ENCODE data around the gene LGALS7.

LGALS7 gene

DNA sequence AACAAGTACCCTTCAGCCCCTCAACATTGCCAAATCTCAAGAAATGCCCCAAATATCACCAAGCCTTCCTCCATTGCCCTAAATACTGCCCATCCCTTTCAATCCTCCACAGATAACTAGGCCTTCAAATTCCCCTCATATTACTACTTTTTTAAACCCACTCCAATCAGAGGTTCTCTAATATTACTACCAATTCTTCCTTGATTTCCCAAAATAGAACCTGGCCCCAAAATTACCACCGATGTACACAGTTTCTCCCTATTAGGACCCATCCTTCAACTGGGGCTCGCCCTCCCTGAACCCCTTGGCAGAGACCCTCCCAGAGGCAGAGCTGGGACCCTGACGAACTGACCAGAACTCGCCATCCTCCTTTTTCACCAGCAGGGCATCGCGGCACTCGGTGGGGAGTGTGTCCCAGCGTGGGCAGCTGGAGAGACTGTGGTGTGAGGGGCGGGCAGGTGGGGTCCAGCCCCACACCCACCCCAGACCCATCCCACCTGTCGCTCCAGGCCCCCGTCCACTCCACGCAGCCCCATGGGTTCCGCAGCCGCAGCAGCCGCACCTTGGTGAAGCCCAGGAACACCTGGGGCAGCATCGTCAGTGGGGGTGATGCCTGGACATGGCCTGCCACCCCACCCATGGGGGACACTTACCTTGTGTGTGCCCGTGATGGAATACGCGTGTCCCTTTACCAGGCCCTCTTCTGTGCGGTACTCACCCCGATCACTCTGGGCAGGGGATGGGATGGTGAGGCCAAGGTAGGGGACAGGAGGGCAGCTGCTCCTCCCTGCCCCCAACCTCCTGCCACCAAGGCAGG is 35.2 kb downstream of the LGALS7 start:
- no peak for DNase-seq

- no peak for DNase-seq
Measured at GRCh38 chr19:38737281-38737865, 35.9 kb downstream of the LGALS7 start.

GRCh38 chr19:38736413-38737280 is 36.7 kb downstream of the LGALS7 start:
- DNase-seq = peak; percentile 83

DNA sequence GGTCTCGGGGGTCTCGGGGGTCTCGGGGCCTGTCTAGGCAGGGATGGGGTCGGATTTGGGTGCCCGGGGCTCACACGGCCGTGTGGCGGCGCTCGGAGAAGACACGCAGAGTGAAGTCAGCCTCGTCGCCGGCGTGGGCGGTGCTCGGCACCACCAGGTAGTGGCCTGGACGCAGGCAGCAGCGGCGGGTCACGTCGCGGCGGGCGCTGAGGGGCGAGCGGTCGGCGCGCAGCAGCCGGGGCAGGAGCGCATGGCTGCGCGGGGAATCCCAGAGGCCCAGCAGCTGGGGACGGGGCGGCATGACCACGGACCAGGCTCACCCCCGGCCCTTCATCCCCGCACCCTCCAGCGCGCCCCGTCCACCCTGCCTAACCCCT is 37.3 kb downstream of the LGALS7 start:
- peak; percentile 73 for DNase-seq

DNA sequence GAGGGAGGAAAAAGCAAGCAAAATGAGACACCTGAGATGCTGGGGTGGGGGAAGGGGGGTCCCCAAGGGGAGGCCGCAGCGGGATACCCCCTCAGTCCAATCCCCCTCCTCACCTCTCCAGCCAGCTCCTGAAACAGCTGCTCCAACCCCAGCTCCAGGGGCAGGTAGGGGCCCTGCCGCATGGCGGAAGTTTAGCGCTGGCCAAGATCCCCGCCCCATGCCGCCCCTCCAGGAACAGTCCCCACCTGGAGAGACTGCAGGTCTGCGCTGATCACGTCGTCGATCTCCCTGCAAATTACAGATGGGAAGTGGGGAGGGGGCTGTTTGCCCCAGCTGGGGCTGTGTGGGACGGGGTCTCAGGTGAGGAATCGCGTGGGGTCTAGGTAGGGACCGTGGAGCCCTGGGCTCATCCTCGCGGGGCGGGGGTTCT is 38.0 kb downstream of the LGALS7 start:
- DNase-seq = peak; percentile 28

GRCh38 chr19:38734426-38735256 is 38.7 kb downstream of the LGALS7 start:
- peak; percentile 36 for DNase-seq

GRCh38 chr19:38734176-38734425 is 39.2 kb downstream of the LGALS7 start:
- no peak for DNase-seq

- DNase-seq = no peak
Measured at GRCh38 chr19:38733493-38734175, 39.7 kb downstream of the LGALS7 start.

GRCh38 chr19:38733241-38733492 is 40.1 kb downstream of the LGALS7 start:
- DNase-seq = no peak

DNA sequence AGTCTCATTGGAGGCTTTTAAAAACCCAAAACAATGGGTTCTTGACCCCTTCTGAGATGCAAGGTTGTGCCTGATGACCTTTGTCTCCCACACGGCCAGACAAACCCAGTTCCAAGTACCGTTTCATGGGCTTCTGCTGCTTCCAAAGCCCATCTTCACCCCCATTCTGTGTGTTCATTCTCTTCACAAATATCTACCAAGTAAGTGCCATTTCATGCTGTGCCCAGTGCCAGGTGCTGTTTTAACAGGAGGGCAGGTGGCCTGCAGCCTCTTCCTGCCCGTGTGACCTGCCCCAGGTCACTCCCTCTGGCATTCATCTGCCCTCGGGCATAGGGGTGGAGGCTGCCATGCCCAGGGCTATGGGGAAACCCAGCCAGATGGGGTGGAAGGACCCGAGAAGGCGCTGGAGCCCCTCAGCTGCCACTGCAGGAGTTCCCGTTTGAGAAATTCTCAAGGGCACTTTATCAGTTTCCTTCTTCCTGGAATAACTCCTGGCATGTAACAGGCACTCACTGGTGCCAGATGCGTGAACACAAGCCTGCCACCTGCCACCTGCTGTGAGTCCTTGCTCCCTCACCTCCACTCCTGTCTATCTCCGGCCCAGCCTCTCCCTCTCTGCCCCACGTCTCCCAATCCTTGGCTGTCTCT is 41.5 kb downstream of the LGALS7 start:
- DNase-seq = no peak

- DNase-seq = no peak
Measured at GRCh38 chr19:38730731-38731589, 42.4 kb downstream of the LGALS7 start.

GRCh38 chr19:38730470-38730730 is 42.9 kb downstream of the LGALS7 start:
- no peak for DNase-seq

DNA sequence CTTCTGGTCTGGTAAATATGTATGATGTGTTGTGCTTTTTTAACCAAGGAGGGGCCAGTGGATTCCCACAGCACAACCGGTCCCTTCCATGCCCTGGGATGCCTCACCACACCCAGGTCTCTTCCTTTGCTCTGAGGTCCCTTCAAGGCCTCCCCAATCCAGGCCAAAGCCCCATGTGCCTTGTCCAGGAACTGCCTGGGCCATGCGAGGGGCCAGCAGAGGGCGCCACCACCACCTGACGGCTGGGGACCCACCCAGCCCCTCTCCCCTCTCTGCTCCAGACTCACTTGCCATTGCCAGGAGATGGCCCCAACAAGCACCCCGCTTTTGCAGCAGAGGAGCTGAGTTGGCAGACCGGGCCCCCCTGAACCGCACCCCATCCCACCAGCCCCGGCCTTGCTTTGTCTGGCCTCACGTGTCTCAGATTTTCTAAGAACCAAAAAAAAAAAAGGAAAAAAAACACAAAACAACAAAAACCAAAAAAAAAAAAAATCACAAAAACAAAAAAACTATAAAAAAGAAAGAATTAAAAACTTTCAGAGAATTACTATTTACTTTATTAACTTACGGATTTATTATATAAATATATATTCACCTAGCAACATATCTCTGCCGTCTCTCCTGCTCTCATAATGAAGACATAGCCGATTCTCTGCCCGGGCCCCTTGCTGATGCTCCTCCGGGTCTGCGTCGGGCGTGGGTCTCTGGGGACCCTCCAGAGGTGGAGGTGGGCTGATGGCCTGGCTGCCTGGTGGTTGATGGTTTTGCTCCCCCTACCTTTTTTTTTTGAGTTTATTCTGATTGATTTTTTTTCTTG is 43.5 kb downstream of the LGALS7 start:
- DNase-seq = peak; percentile 89

- no peak for DNase-seq
Measured at GRCh38 chr19:38728752-38729541, 44.4 kb downstream of the LGALS7 start.

DNA sequence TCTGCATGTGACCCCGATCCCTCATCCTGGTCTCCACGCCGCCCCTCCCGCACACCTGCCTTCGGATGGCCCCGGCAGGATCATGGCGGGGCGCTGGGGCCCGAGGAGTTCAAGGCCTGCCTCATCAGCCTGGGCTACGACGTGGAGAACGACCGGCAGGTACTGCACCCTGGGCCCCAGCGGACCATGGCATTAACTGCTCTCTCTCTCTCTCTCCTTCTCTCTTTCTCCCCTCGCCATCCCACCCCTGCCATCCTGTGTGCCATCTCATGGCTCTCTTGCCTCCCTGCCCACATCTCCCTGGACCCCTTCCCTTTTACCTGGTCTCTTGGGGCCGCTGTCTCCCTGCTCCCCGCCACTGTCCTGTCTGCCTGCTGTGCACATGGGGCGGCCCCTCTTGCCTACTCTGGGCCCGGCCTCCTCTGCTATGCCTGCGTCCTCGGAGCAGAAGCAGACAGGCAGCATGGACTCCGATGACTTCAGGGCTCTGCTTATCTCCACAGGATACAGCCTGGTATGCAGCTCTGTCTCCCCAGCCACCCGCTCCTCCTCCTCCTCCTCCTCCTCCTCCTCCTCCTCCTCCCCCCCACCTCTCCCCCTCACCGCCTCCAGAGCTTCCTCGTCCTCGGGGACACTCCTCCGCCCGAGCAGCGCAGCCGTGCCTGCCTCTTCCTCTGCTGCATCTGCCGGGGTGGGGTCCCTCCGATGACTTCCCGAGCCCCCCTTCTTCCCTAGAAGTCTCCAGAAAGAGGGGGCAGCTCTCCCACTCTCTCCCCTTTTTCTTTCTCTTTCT is 45.3 kb downstream of the LGALS7 start:
- DNase-seq = no peak

GRCh38 chr19:38727306-38727867 is 45.9 kb downstream of the LGALS7 start:
- DNase-seq = no peak

GRCh38 chr19:38726761-38727301 is 46.5 kb downstream of the LGALS7 start:
- DNase-seq = peak; percentile 11

- DNase-seq = no peak
Measured at GRCh38 chr19:38726284-38726673, 47.0 kb downstream of the LGALS7 start.
